GM18870 (cell line): Measurements from ENCODE around the gene RPRD2.
"Not testable (repeated sequence)": the region's sequence is repeated elsewhere in the genome, so short reads cannot be mapped to it uniquely, and the experiment has no call there.

Source experiments
- ATAC-seq: cut with Tn5 transposase; IDR thresholded peaks from one replicate; pipeline ENCODE4 v1.9.1; 2021; ENCODE audit warnings: moderate library complexity; ENCODE audit not compliant: unreplicated experiment

The RPRD2 gene

DNA sequence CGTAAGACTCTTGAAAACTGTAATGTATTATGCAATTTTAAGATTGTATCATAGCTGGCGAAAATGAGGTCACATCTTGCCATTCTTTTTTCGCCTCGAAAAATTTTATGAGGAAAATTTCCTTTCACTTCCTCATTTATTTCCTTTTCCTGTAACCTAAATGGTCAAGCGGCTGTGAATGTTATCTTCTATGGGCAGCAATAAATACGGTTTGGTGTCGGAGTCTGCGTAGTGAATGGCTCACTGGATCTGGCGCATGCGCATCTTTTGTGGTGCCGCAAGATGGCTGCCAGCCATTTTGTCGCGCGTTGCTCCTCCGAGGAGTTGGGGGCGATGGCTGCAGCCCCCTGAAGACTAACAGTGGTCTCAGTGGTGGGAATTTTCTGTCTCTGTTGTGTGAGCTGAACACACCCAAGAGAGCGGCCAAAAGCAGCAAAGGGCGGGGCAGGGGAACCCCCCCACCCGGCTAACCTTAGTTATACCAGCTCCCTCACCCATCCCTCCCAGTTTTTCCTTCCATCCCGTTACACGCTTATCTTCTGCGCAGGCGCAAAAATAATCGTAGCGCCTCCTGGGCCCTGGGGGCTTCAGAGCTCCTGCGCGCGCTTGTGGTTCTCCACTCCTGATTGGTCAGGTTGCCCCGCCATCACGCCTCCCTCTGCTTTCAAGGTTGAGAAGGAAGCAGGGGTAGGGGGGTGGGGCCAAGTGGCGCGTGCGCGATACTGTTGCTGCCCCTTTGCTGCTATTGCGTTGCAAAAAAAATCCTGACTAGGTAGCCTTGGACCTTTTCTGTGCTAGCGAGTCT lies at the start of gene RPRD2:
Gene RPRD2, plus strand, starts transcription at position 722 of the 805 bp plus-strand sequence. CDS start 568 bp downstream, outside the sequence.
- ATAC-seq: peak; percentile 79

DNA sequence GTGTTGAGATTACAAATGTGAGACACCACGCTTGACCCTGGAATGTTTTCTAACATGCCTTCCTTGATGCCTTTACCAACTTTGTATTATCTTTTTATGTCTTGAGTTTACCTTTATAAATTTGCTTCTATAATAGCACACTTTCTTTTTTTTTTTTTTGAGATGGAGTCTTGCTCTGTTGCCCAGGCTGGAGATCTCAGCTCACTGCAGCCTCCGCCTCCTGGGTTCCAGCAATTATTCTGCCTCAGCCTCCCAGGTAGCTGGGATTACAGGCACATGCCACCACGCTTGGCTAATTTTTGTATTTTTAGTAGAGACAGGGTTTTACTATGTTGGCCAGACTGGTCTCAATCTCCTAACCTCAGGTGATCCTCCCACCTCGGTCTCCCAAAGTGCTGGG lies 49.3 kb upstream of the RPRD2 start:
- ATAC-seq: not testable (repeated sequence)

DNA sequence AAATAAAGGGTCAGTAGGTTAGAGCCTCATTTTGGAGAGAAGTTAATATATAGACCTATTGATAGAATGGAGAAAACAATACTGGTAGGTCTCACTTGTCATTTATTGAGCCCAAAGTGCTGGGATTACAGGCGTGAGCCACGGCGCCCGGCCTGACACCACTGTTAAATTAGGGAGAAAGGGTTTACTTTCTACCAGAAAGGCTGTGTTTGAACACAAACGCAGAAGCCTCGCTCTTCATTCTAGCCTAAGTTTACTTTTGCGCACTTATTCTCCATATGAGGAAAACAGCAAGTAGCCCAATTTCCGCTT lies 43.3 kb upstream of the RPRD2 start:
- no peak for ATAC-seq

DNA sequence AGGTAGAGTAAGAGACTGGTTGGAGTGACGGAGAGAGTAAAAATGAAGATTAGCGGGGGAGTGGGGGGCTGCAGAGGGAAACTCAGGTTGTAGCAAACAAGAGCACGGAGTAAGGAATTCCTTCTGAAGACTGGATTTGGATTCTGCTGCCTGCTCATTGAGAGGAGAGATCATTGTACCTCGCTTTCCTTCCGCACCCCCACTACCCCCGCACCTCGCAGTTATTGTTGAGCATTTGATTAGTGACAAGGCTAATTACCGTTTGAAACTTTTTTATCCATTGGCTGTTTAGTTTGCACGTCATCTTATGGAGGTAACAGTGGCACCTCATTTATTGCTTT lies 42.2 kb upstream of the RPRD2 start:
- ATAC-seq: no peak

DNA sequence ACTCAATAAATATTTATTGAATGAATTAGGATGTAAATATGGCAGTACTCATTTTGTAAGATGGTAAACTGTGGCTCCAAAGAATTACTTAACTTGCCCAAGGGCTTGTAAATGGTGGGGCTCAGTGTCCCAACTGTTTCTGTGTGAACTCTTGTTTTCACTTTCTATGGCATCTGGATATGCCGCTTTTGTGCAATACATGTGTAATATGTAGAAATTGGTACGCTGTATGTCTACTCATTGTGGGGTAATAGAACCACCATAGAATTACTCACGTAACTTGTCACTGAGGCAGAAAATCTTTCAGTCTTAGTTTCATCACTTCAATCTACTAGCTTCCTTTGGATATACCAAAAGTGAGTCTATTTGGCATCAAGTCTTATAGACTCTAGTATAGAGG lies 41.6 kb upstream of the RPRD2 start:
- no peak for ATAC-seq

DNA sequence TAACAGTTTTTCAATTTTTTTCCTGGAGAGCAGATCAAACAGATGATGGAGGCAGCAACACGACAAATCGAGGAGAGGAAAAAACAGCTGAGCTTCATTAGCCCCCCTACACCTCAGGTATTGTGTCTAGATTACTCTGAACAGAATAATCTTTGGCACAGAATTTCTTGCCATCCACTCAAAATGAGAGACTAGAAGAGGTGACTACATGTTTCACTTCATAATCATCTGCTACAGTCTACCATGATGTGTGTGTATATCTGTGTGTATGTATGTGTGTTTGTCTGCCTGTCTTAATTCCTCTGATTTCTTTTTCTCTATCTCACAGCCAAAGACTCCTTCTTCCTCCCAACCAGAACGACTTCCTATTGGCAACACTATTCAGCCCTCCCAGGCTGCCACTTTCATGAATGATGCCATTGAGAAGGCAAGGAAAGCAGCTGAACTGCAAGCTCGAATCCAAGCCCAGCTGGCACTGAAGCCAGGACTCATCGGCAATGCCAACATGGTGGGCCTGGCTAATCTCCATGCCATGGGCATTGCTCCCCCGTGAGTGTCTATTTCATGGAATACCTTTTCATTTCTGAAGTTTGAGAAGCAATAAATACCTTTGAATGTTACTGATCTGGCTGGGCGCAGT lies 31.2 kb upstream of the RPRD2 start:
- no peak for ATAC-seq

DNA sequence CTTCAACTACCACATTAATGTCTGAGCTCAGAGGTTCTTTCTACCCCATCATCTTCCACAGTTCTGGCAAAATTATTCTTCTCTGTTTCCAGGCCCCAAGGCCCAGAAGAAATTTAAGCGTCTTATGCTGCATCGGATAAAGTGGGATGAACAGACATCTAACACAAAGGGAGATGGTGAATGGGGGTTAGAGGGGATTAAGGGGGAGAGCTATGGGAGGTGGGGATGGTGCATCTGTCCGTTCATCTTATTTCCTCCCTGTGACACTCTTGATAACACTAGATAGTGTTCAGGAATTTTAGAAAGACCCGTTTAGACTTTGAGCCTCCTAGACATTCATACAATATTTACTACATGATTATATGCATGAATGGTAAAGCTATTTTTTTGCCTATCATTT lies 17.6 kb upstream of the RPRD2 start:
- no peak for ATAC-seq

DNA sequence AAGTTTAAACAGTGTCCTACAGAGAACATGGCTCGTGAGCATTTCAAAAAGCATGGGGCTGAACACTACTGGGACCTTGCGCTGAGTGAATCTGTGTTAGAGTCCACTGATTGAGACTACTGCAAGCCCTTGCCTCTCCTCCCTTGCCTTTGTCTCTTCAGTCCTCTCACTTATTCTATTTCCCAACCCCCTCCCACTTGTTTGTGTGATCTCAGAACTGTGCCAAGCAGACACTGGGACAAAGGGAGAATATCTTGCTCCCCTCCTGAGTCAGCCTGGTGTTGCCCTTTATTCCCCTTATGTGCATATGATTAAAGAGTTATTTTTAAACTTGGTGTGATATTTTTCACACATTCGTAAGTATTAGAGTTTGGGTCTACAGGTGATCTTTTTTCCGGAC lies 11.1 kb upstream of the RPRD2 start:
- no peak for ATAC-seq

DNA sequence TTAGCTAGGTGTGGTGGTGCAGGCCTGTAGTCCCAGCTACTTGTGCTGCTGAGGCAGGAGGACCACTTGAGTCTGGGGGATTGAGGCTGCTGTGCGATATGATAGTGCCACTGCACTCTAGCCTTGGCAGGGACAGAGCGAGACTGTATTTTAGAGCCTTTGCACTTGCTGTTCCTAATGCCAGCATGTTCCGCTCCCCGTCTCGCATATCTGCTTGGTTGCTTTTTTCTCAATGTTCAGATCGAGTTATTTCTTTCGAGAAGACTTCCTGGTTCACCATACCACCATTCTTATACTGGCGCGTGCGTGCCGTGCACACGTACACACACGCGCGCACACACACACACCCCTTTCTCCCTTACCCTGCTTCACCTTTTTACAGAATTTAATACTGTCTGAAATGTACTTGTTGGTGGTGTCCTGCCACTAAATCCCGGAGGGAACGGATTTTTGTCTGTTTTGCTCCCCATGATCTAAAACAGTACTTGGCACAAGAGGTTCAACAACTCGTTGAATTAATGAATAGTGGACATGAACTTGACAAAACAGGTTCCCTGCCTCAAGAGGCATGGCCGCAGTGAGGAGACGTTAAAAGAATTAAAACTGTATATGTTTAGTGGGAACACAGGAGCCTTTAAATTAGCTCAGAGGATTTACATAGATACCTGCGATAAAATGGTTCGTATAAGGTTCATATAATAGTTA lies 1.1 kb upstream of the RPRD2 start:
- ATAC-seq: peak; percentile 0

DNA sequence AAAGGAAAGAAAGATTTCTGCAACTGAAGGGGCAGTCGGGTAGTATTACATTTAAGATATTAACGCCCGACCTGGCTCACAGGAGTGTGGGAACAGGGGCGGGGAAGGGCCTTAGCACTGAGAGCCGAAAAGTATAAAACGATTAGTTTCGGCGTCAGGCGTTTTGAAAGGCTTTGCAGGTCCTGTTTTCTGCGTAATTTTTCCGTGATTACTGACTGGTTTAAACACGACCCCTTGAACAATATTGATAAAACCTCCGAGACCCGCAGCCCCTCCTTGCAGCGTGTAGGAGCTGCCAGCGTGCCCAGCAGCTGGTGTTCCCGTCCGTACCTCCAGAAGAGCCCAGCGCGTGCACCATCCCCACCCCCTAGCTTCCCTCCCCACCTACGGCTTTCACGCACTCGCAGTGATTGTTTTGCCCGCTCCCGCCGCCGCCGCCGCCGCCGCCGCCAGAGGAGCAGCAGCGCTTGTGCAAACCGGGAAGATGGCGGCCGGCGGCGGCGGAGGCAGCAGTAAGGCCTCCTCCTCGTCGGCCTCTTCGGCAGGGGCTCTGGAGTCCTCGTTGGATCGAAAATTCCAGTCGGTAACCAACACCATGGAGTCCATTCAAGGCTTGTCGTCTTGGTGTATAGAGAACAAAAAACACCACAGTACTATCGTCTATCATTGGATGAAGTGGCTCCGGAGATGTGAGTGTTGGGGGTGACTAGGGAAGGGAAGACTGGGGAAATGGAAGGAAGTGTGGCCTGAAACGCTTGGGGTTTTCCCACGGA lies 470 bp downstream of the RPRD2 start:
- peak; percentile 0 for ATAC-seq

DNA sequence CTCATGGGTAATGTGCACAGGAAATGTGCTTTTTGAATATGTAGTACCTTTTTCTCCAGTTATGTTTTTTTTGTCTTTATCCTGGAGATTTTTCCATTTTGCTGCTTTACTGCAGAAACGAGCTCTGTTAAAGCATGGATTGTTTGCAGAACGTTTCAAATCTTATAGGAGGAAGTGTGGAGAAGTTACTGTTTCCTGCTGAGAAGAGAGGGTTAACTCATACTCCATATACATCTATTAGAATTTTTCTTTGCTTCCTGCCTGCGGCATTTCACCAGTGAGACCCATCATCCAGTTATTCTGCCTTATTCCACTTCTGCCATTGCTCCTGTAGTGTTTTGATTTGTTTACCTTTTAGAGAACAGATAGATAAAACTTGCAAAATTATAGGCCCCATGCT lies 2.0 kb downstream of the RPRD2 start:
- ATAC-seq: no peak

DNA sequence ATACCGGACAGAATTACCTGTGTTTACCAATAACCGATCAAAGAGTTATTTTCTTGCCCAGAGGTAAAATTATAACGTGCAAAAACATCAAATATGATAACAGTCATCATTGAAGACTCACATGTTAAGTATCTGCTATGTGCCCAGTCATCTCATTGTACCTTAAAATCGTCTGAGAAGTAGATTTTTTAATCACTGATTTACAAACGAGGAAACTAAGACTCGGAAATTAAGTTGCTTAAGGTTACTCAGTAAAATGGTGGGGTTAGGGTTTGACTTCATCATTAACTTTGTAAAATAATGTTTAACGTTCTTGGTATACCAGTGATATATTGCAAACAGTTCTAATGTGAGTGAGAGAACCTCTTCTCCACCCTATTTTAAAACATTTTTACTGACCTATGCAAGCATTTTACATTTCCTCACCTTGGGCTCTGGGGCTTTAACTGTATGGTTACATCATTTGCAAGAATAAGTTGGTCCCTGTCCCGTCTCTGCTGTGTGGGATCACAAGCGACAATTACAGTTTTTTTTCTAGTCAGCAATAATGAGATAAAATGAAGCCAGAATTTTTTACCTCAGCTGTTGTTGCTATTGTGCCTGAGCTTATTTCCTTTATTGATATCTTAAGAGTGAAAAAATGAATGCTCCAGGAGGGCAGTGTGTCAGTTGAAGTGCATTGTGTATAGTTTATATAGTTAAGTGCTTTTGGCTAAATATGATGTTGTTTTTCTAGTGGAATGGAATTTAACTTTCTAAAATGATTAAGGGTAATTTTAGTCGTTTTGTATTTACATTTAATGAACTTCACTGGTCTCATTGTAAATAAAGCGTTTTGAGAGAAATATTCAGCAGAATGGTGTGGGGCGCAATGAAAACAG lies 2.7 kb downstream of the RPRD2 start:
- ATAC-seq: no peak

DNA sequence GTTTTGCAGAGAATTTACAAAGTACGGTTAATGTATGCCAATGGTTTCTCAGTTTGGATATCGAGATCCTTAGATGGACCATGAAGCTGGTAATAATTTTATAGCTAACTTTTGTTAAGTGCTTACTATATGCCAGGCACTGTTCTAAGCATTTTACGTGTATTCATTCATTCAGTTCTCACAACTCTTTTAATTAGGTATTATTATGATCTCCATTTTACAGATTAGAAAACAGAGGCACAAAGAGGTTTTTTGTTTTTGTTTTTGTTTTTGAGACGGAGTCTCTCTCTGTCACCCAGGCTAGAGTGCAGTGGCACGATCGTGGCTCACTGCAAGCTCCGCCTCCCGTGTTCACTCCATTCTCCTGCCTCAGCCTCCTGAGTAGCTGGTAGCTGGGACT lies 7.2 kb downstream of the RPRD2 start:
- ATAC-seq: no peak

DNA sequence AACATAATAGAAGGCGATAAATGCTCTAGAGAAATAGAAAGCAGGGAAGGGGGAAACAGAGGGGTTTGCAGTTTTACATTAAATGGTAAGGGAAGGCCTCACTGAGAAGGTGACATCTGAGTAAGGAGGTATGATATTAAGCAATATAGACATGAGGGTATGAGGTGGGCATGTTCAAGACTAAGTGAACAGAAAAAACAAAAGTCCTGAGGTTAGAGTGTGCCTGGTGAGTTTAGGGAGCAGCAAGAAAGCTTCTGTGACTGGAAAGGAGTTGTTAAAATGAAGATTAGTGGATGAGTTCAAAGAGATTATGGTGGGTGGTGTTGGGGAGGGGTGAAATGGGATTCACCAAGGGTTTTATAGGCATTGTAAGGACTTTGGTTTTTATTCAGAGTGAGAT lies 8.6 kb downstream of the RPRD2 start:
- ATAC-seq: no peak

DNA sequence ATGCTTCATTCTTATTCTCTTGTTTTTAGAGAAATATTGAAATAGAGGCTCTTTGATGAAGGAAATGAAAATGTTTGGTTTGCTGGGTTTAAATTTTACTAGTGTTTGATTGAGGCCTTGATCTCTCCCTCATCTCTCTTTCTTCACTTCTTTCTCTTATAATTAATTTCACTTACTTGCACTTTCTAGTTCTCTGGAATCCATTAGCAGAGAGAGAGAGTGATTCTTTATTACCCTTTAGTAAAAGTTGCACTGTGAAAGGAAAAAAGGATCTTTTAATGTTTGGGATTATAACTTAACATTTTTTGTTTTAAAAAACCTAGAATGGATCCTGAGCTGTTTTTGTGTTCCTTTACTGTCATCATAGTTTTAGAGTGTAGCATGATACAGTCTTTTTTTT lies 12.2 kb downstream of the RPRD2 start:
- ATAC-seq: no peak

DNA sequence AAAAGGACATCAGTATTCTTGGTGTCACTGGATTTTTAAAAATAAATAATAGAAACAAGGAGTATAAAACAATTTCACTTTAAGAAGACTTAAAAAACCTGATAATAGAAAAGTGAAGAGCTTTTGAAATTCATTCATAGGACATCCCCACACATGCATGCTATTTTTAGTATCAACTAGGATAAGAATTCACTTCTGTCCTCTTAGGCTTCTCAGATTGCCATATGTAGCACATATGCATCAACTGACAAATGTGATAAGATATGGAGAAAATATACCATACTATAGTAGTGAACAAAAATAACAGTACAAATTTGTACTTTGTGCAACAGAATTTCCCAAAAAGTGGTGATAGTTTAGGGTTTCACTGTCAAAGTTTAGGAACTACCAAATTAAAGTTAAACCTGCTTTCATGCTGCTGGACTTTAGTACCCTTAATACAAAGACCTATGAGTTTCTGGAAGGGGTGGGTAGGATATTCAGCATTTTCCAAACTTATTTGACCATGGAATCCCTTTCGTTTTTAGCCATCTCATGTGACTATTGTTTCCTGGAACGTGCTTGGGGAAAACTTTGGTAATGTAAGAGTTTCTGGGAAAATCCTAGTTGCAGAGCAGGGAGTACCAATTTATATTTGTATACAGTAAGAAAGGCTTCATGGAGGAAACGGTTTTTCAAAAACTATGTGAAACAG lies 19.8 kb downstream of the RPRD2 start:
- no peak for ATAC-seq

DNA sequence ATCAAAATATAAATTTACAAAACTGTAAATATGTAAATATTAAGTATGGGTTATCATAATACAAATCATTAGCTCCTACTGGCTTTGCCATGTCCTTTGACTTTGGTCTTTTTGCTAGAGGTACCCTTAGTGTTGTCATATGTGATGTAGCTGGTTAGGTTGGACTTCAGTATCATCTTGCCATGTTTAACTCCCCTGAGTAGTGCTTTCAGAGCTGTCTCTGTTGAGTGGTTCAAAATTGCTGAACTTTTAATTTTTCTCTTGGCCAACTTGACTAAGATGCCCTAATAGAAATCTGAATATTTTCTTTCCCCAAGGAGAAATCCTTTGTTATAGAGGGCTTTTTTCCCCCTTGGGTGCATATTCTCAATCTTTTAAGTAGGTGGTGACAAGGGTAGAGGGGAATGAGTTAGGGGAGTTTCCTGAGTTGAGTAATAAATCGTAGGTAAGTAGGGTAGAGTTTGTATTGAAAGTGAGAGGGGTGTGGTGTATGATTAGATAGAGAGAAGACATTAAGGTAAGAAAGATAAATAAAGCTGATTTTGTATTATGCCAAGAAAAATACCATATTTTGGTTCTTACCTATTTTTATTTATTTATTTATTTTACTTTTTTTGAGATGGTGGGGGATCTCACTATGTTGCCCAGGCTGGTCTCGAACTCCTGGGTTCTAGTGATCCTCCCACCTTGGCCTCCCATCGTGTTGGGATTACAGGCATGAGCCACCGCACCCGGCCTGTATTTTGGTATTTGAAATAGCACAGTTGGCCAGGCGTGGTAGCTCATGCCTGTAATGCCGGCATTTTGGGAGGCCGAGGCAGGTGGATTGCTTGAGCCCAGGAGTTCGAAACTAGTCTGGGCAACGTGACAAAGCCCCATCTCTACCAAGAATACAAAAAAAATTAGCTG lies 21.8 kb downstream of the RPRD2 start:
- no peak for ATAC-seq

DNA sequence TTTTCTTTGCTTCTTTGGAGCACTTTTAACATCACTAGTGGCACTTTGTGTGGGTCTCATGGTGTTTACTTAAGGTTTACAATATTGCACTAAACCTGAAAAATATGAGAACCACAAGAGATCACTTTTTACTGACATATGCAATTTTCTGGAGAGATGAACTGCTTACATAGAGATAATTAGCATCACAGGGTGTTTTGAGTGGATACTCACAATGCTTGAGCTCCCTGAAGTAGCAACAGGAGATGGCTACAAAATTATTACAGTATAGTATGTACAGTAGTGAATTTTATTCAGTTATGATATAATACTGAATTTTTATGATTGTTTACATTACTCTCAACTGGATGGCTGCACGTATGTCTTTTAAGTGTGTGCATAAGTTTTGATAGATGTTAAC lies 22.6 kb downstream of the RPRD2 start:
- ATAC-seq: no peak

DNA sequence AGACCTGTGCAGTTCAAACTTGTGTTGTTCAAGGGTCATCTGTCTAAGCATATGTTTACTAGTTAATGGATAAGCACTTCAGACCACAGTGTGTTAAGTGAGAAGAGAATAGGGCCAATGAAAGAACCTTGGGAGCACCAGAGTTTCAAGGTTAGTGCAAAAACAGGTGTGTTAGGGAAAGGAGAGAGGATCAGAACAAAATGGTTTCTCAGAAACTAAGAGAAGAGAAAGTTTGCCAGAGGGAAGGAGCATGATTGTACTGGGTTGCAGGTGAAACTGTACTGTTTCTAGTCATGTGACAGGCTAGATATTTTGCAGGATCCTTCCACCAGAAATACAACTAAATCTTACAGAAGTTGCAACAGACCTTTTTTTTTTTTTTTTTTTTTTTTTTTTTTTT lies 23.3 kb downstream of the RPRD2 start:
- no peak for ATAC-seq
